Nephron (organoid): Measurements from ENCODE around the gene MGAT5.

ENCODE experiments used
- H3K27ac Mint-ChIP-seq, 3 experiments: 2 replicates each; pipeline ENCODE4 v1.8.0; 2020; ENCODE audit warnings: mixed read lengths in 3 of 3, mild to moderate bottlenecking in 2 of 3, moderate library complexity in 1 of 3
- H3K27me3 Mint-ChIP-seq: 2 replicates; pipeline ENCODE4 v1.8.0; 2021; ENCODE audit warnings: low read depth, mild to moderate bottlenecking, moderate library complexity, mixed read lengths
- H3K36me3 Mint-ChIP-seq: 2 replicates; pipeline ENCODE4 v1.8.0; 2020; ENCODE audit warnings: low read depth, mixed read lengths
- H3K4me1 Mint-ChIP-seq: 2 replicates; pipeline ENCODE4 v1.8.0; 2020; ENCODE audit warnings: mixed read lengths
- H3K4me3 Mint-ChIP-seq, 3 experiments: 2 replicates each; pipeline ENCODE4 v1.8.0; 2020; ENCODE audit warnings: mild to moderate bottlenecking in 3 of 3, mixed read lengths in 3 of 3, moderate library complexity in 2 of 3
- H3K9me3 Mint-ChIP-seq: 2 replicates; pipeline ENCODE4 v1.8.0; 2020; ENCODE audit warnings: mixed read lengths
- TF ChIP-seq, protein P1 (sequence below), 3 experiments: fragments of 200-600 bp; sonication (generic); IDR thresholded peaks; one replicate each; pipeline ENCODE4 v1.5.0; 2021; ENCODE audit warnings: antibody characterized with exemption in 3 of 3; ENCODE audit not compliant: unreplicated experiment in 3 of 3

Gene MGAT5

GRCh38 chr2:134452042-134452733 lies 198.3 kb downstream of the MGAT5 start:
- Mint-ChIP-seq H3K27ac (peak overlapping the region in 1 of 3 experiments; percentile 26), H3K27me3 (no peaks in the 10 kb centered on the region), H3K4me1 (peaks cover 48% of the 10 kb centered on the region), H3K4me3 (no peak overlapping the region), H3K9me3 (no peaks in the 10 kb centered on the region), H3K36me3 (peaks cover 13% of the 10 kb centered on the region)
- TF ChIP-seq, protein P1, sequence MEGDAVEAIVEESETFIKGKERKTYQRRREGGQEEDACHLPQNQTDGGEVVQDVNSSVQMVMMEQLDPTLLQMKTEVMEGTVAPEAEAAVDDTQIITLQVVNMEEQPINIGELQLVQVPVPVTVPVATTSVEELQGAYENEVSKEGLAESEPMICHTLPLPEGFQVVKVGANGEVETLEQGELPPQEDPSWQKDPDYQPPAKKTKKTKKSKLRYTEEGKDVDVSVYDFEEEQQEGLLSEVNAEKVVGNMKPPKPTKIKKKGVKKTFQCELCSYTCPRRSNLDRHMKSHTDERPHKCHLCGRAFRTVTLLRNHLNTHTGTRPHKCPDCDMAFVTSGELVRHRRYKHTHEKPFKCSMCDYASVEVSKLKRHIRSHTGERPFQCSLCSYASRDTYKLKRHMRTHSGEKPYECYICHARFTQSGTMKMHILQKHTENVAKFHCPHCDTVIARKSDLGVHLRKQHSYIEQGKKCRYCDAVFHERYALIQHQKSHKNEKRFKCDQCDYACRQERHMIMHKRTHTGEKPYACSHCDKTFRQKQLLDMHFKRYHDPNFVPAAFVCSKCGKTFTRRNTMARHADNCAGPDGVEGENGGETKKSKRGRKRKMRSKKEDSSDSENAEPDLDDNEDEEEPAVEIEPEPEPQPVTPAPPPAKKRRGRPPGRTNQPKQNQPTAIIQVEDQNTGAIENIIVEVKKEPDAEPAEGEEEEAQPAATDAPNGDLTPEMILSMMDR (IDR thresholded peaks at IDR 0.05; ENCODE audit: unreplicated experiment in 3 of 3): no peak

DNA sequence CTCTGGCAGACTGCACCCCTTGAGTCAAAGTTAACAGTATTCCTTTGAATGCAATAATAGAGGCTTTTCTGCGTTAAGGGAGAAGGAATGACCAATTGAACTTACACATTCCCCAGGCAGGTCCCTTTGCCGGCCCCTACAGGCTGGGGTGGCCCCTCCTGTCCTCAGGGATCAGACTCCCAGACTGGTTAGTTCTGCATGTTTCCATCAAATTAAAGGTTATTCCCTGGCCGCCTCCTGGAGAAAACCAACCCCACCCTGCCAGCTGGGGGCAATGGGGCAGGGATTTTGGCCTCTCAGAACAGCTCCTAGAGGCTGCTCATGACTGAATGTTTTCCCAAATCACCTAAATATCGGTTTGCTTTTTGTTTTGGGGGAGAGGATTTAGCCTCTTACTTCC lies 199.6 kb downstream of the MGAT5 start:
- Mint-ChIP-seq H3K27me3 (no peaks in the 10 kb centered on the region), H3K36me3 (peaks cover 8% of the 10 kb centered on the region), H3K4me1 (peaks cover 40% of the 10 kb centered on the region), H3K9me3 (no peaks in the 10 kb centered on the region), H3K4me3 (no peak overlapping the region), H3K27ac (peak overlapping the region in 2 of 3 experiments; percentile 9 to 42)
- TF ChIP-seq, protein P1 (IDR thresholded peaks at IDR 0.05; ENCODE audit: unreplicated experiment in 3 of 3): no peak

DNA sequence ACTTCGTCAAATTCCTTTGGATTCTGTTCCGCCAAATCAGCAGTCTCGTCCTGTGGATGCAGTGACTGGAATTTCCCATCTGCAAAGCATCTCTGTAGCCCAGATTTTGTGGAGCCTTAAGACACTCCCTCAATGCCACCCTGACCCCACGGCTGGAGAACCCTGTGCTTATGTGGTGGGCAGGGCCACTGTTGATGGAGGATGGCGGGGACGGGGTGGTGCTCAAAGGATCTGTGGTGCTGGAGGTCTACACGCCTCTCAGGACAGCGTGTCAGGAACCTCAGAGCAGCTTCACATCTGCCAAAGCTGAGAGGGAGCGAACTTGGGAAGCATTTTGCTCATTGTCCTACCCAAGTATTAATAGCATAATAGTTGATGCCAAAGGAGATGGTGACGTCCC lies 200.1 kb downstream of the MGAT5 start:
- Mint-ChIP-seq H3K4me1 (peaks cover 37% of the 10 kb centered on the region), H3K27me3 (no peaks in the 10 kb centered on the region), H3K27ac (peak overlapping the region; percentile 81 to 90 (median 89)), H3K9me3 (no peaks in the 10 kb centered on the region), H3K36me3 (peaks cover 4% of the 10 kb centered on the region), H3K4me3 (no peak overlapping the region)
- TF ChIP-seq, protein P1 (IDR thresholded peaks at IDR 0.05; ENCODE audit: unreplicated experiment in 3 of 3): no peak

DNA sequence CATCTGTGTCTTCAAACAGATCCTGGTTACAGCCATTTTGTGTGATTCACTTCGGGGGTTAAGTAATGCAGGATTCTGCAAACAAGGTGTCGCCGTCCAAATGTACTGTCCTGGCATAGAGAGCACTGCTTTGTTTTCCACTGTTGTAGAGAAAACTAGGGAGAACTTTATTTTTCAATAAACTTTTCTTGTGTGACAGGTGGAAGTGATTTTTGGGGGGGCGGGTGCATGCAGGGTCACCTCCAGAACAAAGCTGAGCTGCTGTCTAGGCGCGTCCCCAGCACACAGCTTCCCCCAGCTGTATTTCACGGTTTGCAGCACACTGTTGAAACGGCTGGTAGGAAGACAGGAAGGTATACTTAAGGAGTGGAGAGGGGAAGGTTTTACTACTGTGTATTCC lies 200.6 kb downstream of the MGAT5 start:
- TF ChIP-seq, protein P1 (IDR thresholded peaks at IDR 0.05; ENCODE audit: unreplicated experiment in 3 of 3): no peak
- no peak overlapping the region for H3K4me3 Mint-ChIP-seq
- H3K4me1 Mint-ChIP-seq: peaks cover 37% of the 10 kb centered on the region
- H3K27ac Mint-ChIP-seq: peak overlapping the region; percentile 81 to 90 (median 89)
- no peaks in the 10 kb centered on the region for H3K9me3 Mint-ChIP-seq
- H3K36me3 Mint-ChIP-seq: peaks cover 4% of the 10 kb centered on the region
- H3K27me3 Mint-ChIP-seq: no peaks in the 10 kb centered on the region

- Mint-ChIP-seq H3K27ac (peak overlapping the region; percentile 81 to 90 (median 89)), H3K27me3 (no peaks in the 10 kb centered on the region), H3K4me3 (no peak overlapping the region), H3K36me3 (peaks cover 4% of the 10 kb centered on the region), H3K4me1 (peaks cover 37% of the 10 kb centered on the region), H3K9me3 (no peaks in the 10 kb centered on the region)
- TF ChIP-seq, protein P1 (IDR thresholded peaks at IDR 0.05; ENCODE audit: unreplicated experiment in 3 of 3): no peak
Measured at GRCh38 chr2:134454931-134455330, 201.1 kb downstream of the MGAT5 start.

DNA sequence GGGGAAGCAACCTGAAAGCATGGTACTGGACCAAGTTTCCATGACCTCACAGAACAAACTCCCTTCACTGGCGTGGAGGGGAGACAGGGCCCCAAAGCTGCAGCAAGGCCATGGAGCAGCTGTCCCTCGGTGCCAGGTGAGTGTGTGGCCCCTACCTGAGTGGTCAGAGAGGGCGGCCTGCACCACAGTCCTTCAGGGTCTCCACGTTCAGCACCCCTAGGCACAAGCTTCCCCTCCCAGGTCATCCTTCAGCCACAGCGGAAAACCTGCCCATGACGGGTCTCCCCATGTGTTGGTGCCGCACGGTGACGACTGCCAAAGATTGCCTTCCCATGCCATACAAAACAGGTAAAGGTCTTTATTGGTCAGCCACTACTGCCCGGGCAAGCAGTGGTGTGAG lies 201.6 kb downstream of the MGAT5 start:
- Mint-ChIP-seq H3K4me3 (no peak overlapping the region), H3K27ac (peak overlapping the region; percentile 81 to 90 (median 89)), H3K36me3 (no peaks in the 10 kb centered on the region), H3K27me3 (no peaks in the 10 kb centered on the region), H3K9me3 (no peaks in the 10 kb centered on the region), H3K4me1 (peaks cover 32% of the 10 kb centered on the region)
- TF ChIP-seq, protein P1 (IDR thresholded peaks at IDR 0.05; ENCODE audit: unreplicated experiment in 3 of 3): no peak
